ENCODE data around the gene ASS1. TPM values are rescaled to one million over a fixed set of nuclear protein-coding genes. Genes with fewer than 3 reads are reported as not detected.

Gene ASS1
- total RNA-seq, 2 experiments from 2014 or later: 5.4 to 6.3 TPM

GRCh38 chr9:130422546-130422945 is 22.2 kb upstream of the ASS1 start:
- Mint-ChIP-seq H3K27ac (no peak overlapping the region), H3K27me3 (peaks cover 6% of the 10 kb centered on the region), H3K4me1 (ENCODE audit: low read depth) (no peaks in the 10 kb centered on the region), H3K36me3 (no peaks in the 10 kb centered on the region), H3K4me3 (no peak overlapping the region), H3K9me3 (no peaks in the 10 kb centered on the region)
- intact Hi-C loops (cut with micrococcal nuclease): no loop called here
- DNase-seq: no peak
- ChIA-PET CTCF (interaction anchor here (0.9 kb wide), 1 partner anchor 38 kb away, joined by 3 read pairs; no protein-coding TSS in a partner anchor), POLR2A (no interaction called here)

DNA sequence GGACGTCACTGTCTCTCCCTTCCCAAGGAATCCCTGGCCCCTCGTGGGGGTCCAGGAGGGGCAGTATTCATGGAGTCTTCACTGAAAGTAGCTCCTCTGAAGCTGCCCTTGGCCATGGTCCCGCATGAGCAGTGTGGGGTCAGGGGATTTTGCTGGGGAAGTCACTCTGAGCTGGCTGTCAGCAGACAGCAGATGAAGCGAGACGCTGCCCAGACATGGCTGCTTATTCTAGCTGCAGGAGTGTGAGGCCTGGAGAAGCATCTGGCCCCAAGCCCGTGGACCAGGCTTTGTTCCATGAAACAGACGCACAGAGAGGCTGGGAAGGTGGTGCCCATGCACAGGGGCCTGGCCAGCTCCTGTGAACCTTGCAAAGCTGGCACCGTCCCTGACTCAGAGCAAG is 21.5 kb upstream of the ASS1 start:
- peaks cover 6% of the 10 kb centered on the region for H3K27me3 Mint-ChIP-seq

GRCh38 chr9:130424595-130425454 is 19.9 kb upstream of the ASS1 start:
- no peak overlapping the region for H3K4me3 Mint-ChIP-seq
- peaks cover 6% of the 10 kb centered on the region for H3K27me3 Mint-ChIP-seq
- ChIA-PET CTCF (no interaction called here), POLR2A (no interaction called here)
- DNase-seq: no peak
- no peaks in the 10 kb centered on the region for H3K36me3 Mint-ChIP-seq
- no peak overlapping the region for H3K27ac Mint-ChIP-seq
- no peaks in the 10 kb centered on the region for H3K4me1 Mint-ChIP-seq (ENCODE audit: low read depth)
- intact Hi-C loops (cut with micrococcal nuclease): no loop called here
- H3K9me3 Mint-ChIP-seq: no peaks in the 10 kb centered on the region

More for the DNA sequence above, 21.5 kb upstream of the ASS1 start:
- no peaks in the 10 kb centered on the region for H3K4me1 Mint-ChIP-seq (ENCODE audit: low read depth)
- no peaks in the 10 kb centered on the region for H3K9me3 Mint-ChIP-seq
- no peak for DNase-seq
- H3K4me3 Mint-ChIP-seq: no peak overlapping the region
- intact Hi-C loops (cut with micrococcal nuclease): no loop called here
- no peak overlapping the region for H3K27ac Mint-ChIP-seq
- ChIA-PET POLR2A (no interaction called here), CTCF (interaction anchor here (0.9 kb wide), 1 partner anchor 37 kb away, joined by 3 read pairs; no protein-coding TSS in a partner anchor)
- no peaks in the 10 kb centered on the region for H3K36me3 Mint-ChIP-seq

DNA sequence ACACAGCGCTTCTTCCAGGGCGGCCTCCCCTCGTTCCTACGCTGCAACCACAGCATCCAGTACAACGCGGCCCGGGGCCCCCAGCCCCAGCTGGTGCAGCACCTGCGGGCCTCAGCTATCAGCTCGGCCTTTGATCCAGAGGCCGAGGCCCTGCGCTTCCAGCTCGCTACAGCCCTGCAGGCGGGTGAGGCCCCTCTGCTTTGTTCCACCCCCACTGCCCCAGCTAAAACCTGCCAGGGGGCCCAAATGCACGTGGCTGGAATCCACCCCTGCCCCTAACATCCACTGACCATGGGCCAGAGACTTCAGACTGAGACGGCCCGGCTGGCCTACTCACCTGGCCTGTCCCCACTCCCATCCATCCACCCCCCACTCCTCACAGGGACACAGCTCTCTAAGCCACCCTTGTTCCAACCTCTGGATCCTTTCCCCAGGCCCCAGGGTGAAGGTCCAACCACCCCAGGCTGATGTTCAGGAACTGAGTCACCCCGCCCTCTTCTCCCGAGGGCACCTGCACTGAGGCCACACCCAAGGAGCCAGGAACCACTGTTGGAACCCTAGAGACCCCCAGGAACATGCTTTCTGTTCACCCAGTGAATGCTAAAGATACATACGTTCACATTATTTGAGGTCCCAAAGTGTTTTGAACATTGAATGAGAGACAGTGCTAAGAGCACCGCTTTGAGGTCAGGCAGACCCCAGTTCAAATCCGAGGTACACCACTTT is 18.9 kb upstream of the ASS1 start:
- Mint-ChIP-seq H3K9me3 (no peaks in the 10 kb centered on the region), H3K4me1 (ENCODE audit: low read depth) (no peaks in the 10 kb centered on the region), H3K36me3 (no peaks in the 10 kb centered on the region), H3K27me3 (peaks cover 8% of the 10 kb centered on the region), H3K4me3 (no peak overlapping the region), H3K27ac (no peak overlapping the region)
- ChIA-PET POLR2A (no interaction called here), CTCF (no interaction called here)
- intact Hi-C loops (cut with micrococcal nuclease): no loop called here
- DNase-seq: no peak

- no peak overlapping the region for H3K27ac Mint-ChIP-seq
- H3K4me3 Mint-ChIP-seq: no peak overlapping the region
- H3K9me3 Mint-ChIP-seq: no peaks in the 10 kb centered on the region
- H3K36me3 Mint-ChIP-seq: no peaks in the 10 kb centered on the region
- DNase-seq: no peak
- H3K27me3 Mint-ChIP-seq: peaks cover 8% of the 10 kb centered on the region
- CTCF ChIA-PET: no interaction called here
- no peaks in the 10 kb centered on the region for H3K4me1 Mint-ChIP-seq (ENCODE audit: low read depth)
- intact Hi-C loops (cut with micrococcal nuclease): no loop called here
- POLR2A ChIA-PET: no interaction called here
Observed at GRCh38 chr9:130426467-130426773, 18.3 kb upstream of the ASS1 start.

- H3K4me3 Mint-ChIP-seq: no peak overlapping the region
Observed at GRCh38 chr9:130426883-130427282, 17.9 kb upstream of the ASS1 start.

GRCh38 chr9:130427326-130427725 is 17.4 kb upstream of the ASS1 start:
- intact Hi-C loops (cut with micrococcal nuclease): no loop called here
- H3K27me3 Mint-ChIP-seq: peaks cover 12% of the 10 kb centered on the region
- no peak overlapping the region for H3K4me3 Mint-ChIP-seq
- H3K27ac Mint-ChIP-seq: no peak overlapping the region
- CTCF ChIA-PET: no interaction called here
- no peak for DNase-seq
- no peaks in the 10 kb centered on the region for H3K36me3 Mint-ChIP-seq
- H3K4me1 Mint-ChIP-seq (ENCODE audit: low read depth): no peaks in the 10 kb centered on the region
- POLR2A ChIA-PET: no interaction called here
- no peaks in the 10 kb centered on the region for H3K9me3 Mint-ChIP-seq

More at GRCh38 chr9:130426883-130427282, 17.9 kb upstream of the ASS1 start:
- no peak for DNase-seq
- Mint-ChIP-seq H3K9me3 (no peaks in the 10 kb centered on the region), H3K4me1 (ENCODE audit: low read depth) (no peaks in the 10 kb centered on the region), H3K27me3 (peaks cover 9% of the 10 kb centered on the region), H3K36me3 (no peaks in the 10 kb centered on the region), H3K27ac (no peak overlapping the region)
- POLR2A ChIA-PET: no interaction called here
- intact Hi-C loops (cut with micrococcal nuclease): no loop called here
- CTCF ChIA-PET: no interaction called here

GRCh38 chr9:130428086-130428665 is 16.6 kb upstream of the ASS1 start:
- POLR2A ChIA-PET: no interaction called here
- H3K9me3 Mint-ChIP-seq: no peaks in the 10 kb centered on the region
- CTCF ChIA-PET: no interaction called here
- no peaks in the 10 kb centered on the region for H3K36me3 Mint-ChIP-seq
- peaks cover 19% of the 10 kb centered on the region for H3K27me3 Mint-ChIP-seq
- intact Hi-C loops (cut with micrococcal nuclease): no loop called here
- H3K4me1 Mint-ChIP-seq (ENCODE audit: low read depth): peaks cover 3% of the 10 kb centered on the region
- no peak overlapping the region for H3K4me3 Mint-ChIP-seq
- H3K27ac Mint-ChIP-seq: no peak overlapping the region
- DNase-seq: no peak

- no peak overlapping the region for H3K27ac Mint-ChIP-seq
- H3K4me1 Mint-ChIP-seq (ENCODE audit: low read depth): peaks cover 3% of the 10 kb centered on the region
- ChIA-PET POLR2A (no interaction called here), CTCF (no interaction called here)
- H3K27me3 Mint-ChIP-seq: peaks cover 23% of the 10 kb centered on the region
- no peak for DNase-seq
- intact Hi-C loops (cut with micrococcal nuclease): no loop called here
- H3K36me3 Mint-ChIP-seq: no peaks in the 10 kb centered on the region
- no peak overlapping the region for H3K4me3 Mint-ChIP-seq
- no peaks in the 10 kb centered on the region for H3K9me3 Mint-ChIP-seq
Observed at GRCh38 chr9:130429381-130429780, 15.4 kb upstream of the ASS1 start.

- H3K27me3 Mint-ChIP-seq: peaks cover 23% of the 10 kb centered on the region
- no peak for DNase-seq
- H3K4me1 Mint-ChIP-seq (ENCODE audit: low read depth): peaks cover 3% of the 10 kb centered on the region
- no peak overlapping the region for H3K27ac Mint-ChIP-seq
- no peaks in the 10 kb centered on the region for H3K36me3 Mint-ChIP-seq
- ChIA-PET POLR2A (no interaction called here), CTCF (no interaction called here)
- H3K4me3 Mint-ChIP-seq: no peak overlapping the region
- intact Hi-C loops (cut with micrococcal nuclease): no loop called here
- H3K9me3 Mint-ChIP-seq: no peaks in the 10 kb centered on the region
Observed at GRCh38 chr9:130429831-130430230, 14.9 kb upstream of the ASS1 start.

GRCh38 chr9:130430232-130430631 is 14.5 kb upstream of the ASS1 start:
- Mint-ChIP-seq H3K27ac (no peak overlapping the region), H3K27me3 (peaks cover 24% of the 10 kb centered on the region), H3K4me1 (ENCODE audit: low read depth) (peaks cover 3% of the 10 kb centered on the region), H3K4me3 (no peak overlapping the region), H3K9me3 (no peaks in the 10 kb centered on the region), H3K36me3 (no peaks in the 10 kb centered on the region)
- POLR2A ChIA-PET: no interaction called here
- intact Hi-C loops (cut with micrococcal nuclease): no loop called here
- CTCF ChIA-PET: no interaction called here
- no peak for DNase-seq

DNA sequence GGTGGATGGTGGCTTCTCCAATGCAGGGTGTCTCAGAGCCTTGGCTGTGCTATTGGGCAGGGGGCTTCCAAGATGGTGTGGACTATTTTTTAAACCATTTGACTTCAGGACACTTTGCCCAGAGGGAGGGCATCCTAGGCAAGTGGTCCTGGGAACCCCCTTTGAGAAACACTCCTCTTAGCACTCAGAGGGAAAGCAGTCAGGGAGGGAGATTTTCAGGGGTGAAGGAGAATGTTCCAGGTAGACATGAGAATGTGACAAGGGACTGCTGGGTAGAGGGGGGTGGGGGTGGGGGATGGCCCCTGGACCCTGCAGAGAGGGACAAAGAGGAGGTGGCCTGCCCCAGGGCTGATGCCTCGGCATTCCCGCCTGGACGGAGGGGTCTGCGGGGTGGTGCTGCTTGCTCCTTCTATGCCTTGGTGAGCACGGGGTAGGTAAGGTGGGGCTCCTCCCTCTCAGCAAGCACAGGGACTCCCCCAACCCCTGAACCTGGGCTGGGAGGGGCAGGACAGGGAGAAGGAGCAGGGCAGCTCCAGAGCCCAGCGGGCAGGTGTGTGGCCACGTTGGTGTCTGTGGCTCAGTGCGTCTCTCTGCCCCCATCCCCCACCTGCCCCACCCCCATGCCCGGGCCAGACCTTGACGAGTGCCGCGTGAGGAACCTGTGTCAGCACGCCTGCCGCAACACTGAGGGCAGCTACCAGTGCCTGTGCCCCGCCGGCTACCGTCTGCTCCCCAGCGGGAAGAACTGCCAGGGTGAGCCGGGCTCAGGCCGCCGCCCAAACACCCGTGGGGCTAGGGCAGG is 13.8 kb upstream of the ASS1 start:
- no peaks in the 10 kb centered on the region for H3K36me3 Mint-ChIP-seq
- POLR2A ChIA-PET: no interaction called here

More for the DNA sequence above, 13.8 kb upstream of the ASS1 start:
- H3K9me3 Mint-ChIP-seq: no peaks in the 10 kb centered on the region
- DNase-seq: no peak
- H3K27me3 Mint-ChIP-seq: peaks cover 26% of the 10 kb centered on the region
- no peak overlapping the region for H3K4me3 Mint-ChIP-seq
- H3K27ac Mint-ChIP-seq: no peak overlapping the region
- H3K4me1 Mint-ChIP-seq (ENCODE audit: low read depth): peaks cover 3% of the 10 kb centered on the region
- CTCF ChIA-PET: no interaction called here
- intact Hi-C loops (cut with micrococcal nuclease): no loop called here

All from activated CD4-positive, alpha-beta memory T cell treated with anti-CD3 and anti-CD28 coated beads for 36 hours (primary cell).